ENCODE results near the gene RAB9B. TPM values are rescaled to one million over a fixed set of nuclear protein-coding genes. Genes with fewer than 3 reads are reported as not detected.

RAB9B gene
- total RNA-seq, 4 donors from 2014 or later = 0.40 to 2.6 (median 1.7) TPM

GRCh38 chrX:103794119-103794518, 37.9 kb downstream of the RAB9B start:
- no peak for DNase-seq
- Histone ChIP-seq H3K4me3 (no peak overlapping the region), H3K4me1 (no peaks in the 10 kb centered on the region), H3K36me3 (no peaks in the 10 kb centered on the region), H3K9me3 (no peaks in the 10 kb centered on the region), H3K27me3 (no peaks in the 10 kb centered on the region), H3K27ac (no peak overlapping the region)
- in situ Hi-C loops (cut with MboI; ENCODE audit: low pct_ligation_motif_present in 1 of 4, low pct_unique_long_range_greater_than_20kb in 1 of 4, low sequenced_read_pairs in 3 of 4) = loop anchor here in 1 of 4 donors (25.0 kb wide), 1 partner anchor 257 kb away; no protein-coding TSS in a partner anchor
- WGBS, 2 donors (ENCODE audit: low coverage in 1 of 2) = 69% methylated on average over 4 of the region's 4 CpGs; no CpG with 5 or more reads in 1 of the 2 donors
- TF ChIP-seq EP300 (IDR thresholded peaks at IDR 0.05; ENCODE audit: low read depth) = no peak
- TF ChIP-seq POLR2A (IDR thresholded peaks at IDR 0.05) = no peak
- no peak for TF ChIP-seq POLR2AphosphoS5 (IDR thresholded peaks at IDR 0.05)
- TF ChIP-seq, protein P1, sequence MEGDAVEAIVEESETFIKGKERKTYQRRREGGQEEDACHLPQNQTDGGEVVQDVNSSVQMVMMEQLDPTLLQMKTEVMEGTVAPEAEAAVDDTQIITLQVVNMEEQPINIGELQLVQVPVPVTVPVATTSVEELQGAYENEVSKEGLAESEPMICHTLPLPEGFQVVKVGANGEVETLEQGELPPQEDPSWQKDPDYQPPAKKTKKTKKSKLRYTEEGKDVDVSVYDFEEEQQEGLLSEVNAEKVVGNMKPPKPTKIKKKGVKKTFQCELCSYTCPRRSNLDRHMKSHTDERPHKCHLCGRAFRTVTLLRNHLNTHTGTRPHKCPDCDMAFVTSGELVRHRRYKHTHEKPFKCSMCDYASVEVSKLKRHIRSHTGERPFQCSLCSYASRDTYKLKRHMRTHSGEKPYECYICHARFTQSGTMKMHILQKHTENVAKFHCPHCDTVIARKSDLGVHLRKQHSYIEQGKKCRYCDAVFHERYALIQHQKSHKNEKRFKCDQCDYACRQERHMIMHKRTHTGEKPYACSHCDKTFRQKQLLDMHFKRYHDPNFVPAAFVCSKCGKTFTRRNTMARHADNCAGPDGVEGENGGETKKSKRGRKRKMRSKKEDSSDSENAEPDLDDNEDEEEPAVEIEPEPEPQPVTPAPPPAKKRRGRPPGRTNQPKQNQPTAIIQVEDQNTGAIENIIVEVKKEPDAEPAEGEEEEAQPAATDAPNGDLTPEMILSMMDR (IDR thresholded peaks at IDR 0.05) = no peak
- intact Hi-C loops (cut with DNase I; ENCODE audit: low total_unique reads) = no loop called here

- intact Hi-C loops (cut with DNase I; ENCODE audit: low total_unique reads) = no loop called here
- DNase-seq = no peak
- WGBS, 2 donors (ENCODE audit: low coverage in 1 of 2) = 80 to 88% methylated on average over 1 to 2 of the region's 2 CpGs
- no peak overlapping the region for H3K4me3 ChIP-seq
- in situ Hi-C loops (cut with MboI; ENCODE audit: low pct_ligation_motif_present in 1 of 4, low pct_unique_long_range_greater_than_20kb in 1 of 4, low sequenced_read_pairs in 3 of 4) = loop anchor here in 1 of 4 donors (25.0 kb wide), 1 partner anchor 256 kb away; no protein-coding TSS in a partner anchor
- no peaks in the 10 kb centered on the region for H3K4me1 ChIP-seq
- no peaks in the 10 kb centered on the region for H3K9me3 ChIP-seq
- H3K36me3 ChIP-seq = no peaks in the 10 kb centered on the region
- H3K27me3 ChIP-seq = no peaks in the 10 kb centered on the region
- no peak for TF ChIP-seq POLR2A (IDR thresholded peaks at IDR 0.05)
- no peak for TF ChIP-seq POLR2AphosphoS5 (IDR thresholded peaks at IDR 0.05)
- TF ChIP-seq, protein P1 (IDR thresholded peaks at IDR 0.05) = no peak
- TF ChIP-seq EP300 (IDR thresholded peaks at IDR 0.05; ENCODE audit: low read depth) = no peak
- no peak overlapping the region for H3K27ac ChIP-seq
These were observed 38.5 kb downstream of the RAB9B start for GRCh38 chrX:103793545-103793940.

- H3K27me3 ChIP-seq = no peaks in the 10 kb centered on the region
- H3K4me1 ChIP-seq = no peaks in the 10 kb centered on the region
- TF ChIP-seq, protein P1 (IDR thresholded peaks at IDR 0.05) = no peak
- TF ChIP-seq EP300 (IDR thresholded peaks at IDR 0.05; ENCODE audit: low read depth) (no peak), POLR2A (IDR thresholded peaks at IDR 0.05) (no peak), POLR2AphosphoS5 (IDR thresholded peaks at IDR 0.05) (no peak)
- H3K9me3 ChIP-seq = no peaks in the 10 kb centered on the region
- no peak overlapping the region for H3K4me3 ChIP-seq
- H3K36me3 ChIP-seq = no peaks in the 10 kb centered on the region
- intact Hi-C loops (cut with DNase I; ENCODE audit: low total_unique reads) = no loop called here
- 67 to 73% methylated on average over 4 to 6 of the region's 6 CpGs for WGBS, 2 donors (ENCODE audit: low coverage in 1 of 2)
- in situ Hi-C loops (cut with MboI; ENCODE audit: low pct_ligation_motif_present in 1 of 4, low pct_unique_long_range_greater_than_20kb in 1 of 4, low sequenced_read_pairs in 3 of 4) = loop anchor here in 1 of 4 donors (25.0 kb wide), 1 partner anchor 256 kb away; no protein-coding TSS in a partner anchor
- no peak overlapping the region for H3K27ac ChIP-seq
- DNase-seq = no peak
These were observed 39.0 kb downstream of the RAB9B start for GRCh38 chrX:103792916-103793544.

DNA sequence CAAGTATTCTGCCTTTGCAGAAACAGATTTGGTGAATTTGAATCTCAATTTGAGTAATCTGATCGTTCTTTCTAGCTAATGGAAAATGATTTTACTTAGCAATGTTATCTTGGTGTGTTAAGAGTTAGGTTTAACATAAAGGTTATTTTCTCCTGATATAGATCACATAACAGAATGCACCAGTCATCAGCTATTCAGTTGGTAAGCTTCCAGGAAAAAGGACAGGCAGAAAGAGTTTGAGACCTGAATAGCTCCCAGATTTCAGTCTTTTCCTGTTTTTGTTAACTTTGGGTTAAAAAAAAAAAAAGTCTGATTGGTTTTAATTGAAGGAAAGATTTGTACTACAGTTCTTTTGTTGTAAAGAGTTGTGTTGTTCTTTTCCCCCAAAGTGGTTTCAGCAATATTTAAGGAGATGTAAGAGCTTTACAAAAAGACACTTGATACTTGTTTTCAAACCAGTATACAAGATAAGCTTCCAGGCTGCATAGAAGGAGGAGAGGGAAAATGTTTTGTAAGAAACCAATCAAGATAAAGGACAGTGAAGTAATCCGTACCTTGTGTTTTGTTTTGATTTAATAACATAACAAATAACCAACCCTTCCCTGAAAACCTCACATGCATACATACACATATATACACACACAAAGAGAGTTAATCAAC, 40.1 kb downstream of the RAB9B start:
- Histone ChIP-seq H3K9me3 (no peaks in the 10 kb centered on the region), H3K36me3 (no peaks in the 10 kb centered on the region), H3K27ac (no peak overlapping the region), H3K4me3 (no peak overlapping the region), H3K27me3 (no peaks in the 10 kb centered on the region), H3K4me1 (no peaks in the 10 kb centered on the region)
- in situ Hi-C loops (cut with MboI; ENCODE audit: low pct_ligation_motif_present in 1 of 4, low pct_unique_long_range_greater_than_20kb in 1 of 4, low sequenced_read_pairs in 3 of 4) = loop anchor here in 1 of 4 donors (25.0 kb wide), 1 partner anchor 255 kb away; no protein-coding TSS in a partner anchor
- TF ChIP-seq, protein P1 (IDR thresholded peaks at IDR 0.05) = no peak
- intact Hi-C loops (cut with DNase I; ENCODE audit: low total_unique reads) = no loop called here
- WGBS, 2 donors (ENCODE audit: low coverage in 1 of 2) = 72 to 80% methylated on average over 1 to 2 of the region's 2 CpGs
- DNase-seq = no peak

Measured in transverse colon (tissue), 4 donors.